DOHH2 (cell line): Measurements from ENCODE around the gene NOSTRIN.
"Not testable (repeated sequence)": the region's sequence is repeated elsewhere in the genome, so short reads cannot be mapped to it uniquely, and the experiment has no call there.

ENCODE experiments used
- H3F3A ChIP-seq: fragments of 200-600 bp; sonication (generic), shearing (Covaris generic); 2 replicates; pipeline ENCODE4 v1.6.0; 2016; ENCODE audit warnings: antibody characterized with exemption, mild to moderate bottlenecking; ENCODE audit not compliant: control insufficient read depth, insufficient read depth
- H3K27ac ChIP-seq: fragments of 200-600 bp; sonication (generic); 2 replicates; pipeline ENCODE4 v1.5.1; 2014; ENCODE audit warnings: low read depth, mild to moderate bottlenecking, low read length, moderate library complexity
- H3K27me3 ChIP-seq: fragments of 200-600 bp; sonication (generic); 2 replicates; pipeline ENCODE4 v1.6.1; 2014; ENCODE audit warnings: mild to moderate bottlenecking, low read length, mixed read lengths; ENCODE audit not compliant: control insufficient read depth
- H3K36me3 ChIP-seq: fragments of 200-600 bp; sonication (generic); 2 replicates; pipeline ENCODE4 v1.6.1; 2014; ENCODE audit warnings: mild to moderate bottlenecking, low read length, moderate library complexity, mixed read lengths; ENCODE audit not compliant: control insufficient read depth
- H3K4me1 ChIP-seq: fragments of 200-600 bp; sonication (generic); 2 replicates; pipeline ENCODE4 v1.6.1; 2014; ENCODE audit warnings: mild to moderate bottlenecking, low read length, mixed read lengths; ENCODE audit not compliant: control insufficient read depth
- H3K4me2 ChIP-seq: fragments of 200-600 bp; sonication (generic); 2 replicates; pipeline ENCODE4 v1.6.0; 2014; ENCODE audit warnings: mild to moderate bottlenecking, low read length, moderate library complexity
- H3K4me3 ChIP-seq: fragments of 200-600 bp; sonication (generic); 2 replicates; pipeline ENCODE4 v1.5.1; 2014; ENCODE audit warnings: mild to moderate bottlenecking, low read length, mixed read lengths
- H3K79me2 ChIP-seq: fragments of 200-600 bp; sonication (generic); 2 replicates; pipeline ENCODE4 v1.6.1; 2014; ENCODE audit warnings: mild to moderate bottlenecking, low read length, mixed read lengths; ENCODE audit not compliant: control insufficient read depth
- H3K9me2 ChIP-seq: fragments of 200-600 bp; sonication (generic); replicated peaks from 2 replicates; pipeline ENCODE4 v1.6.1; 2014; ENCODE audit warnings: mild to moderate bottlenecking, low read length, mixed read lengths; ENCODE audit not compliant: control insufficient read depth
- H3K9me3 ChIP-seq: fragments of 200-600 bp; sonication (generic); 2 replicates; pipeline ENCODE4 v1.6.1; 2014; ENCODE audit warnings: antibody characterized with exemption, low read length, mixed read lengths; ENCODE audit not compliant: control insufficient read depth, insufficient read depth
- H4K20me1 ChIP-seq: fragments of 200-600 bp; sonication (generic); 2 replicates; pipeline ENCODE4 v1.6.0; 2014; ENCODE audit warnings: low read depth, mild to moderate bottlenecking, antibody characterized with exemption, low read length, moderate library complexity; ENCODE audit not compliant: control insufficient read depth, insufficient read depth
- CTCF ChIP-seq: fragments of 200-600 bp; sonication (generic); IDR thresholded peaks from one replicate; pipeline ENCODE4 v1.5.1; 2014; ENCODE audit warnings: antibody characterized with exemption, mild to moderate bottlenecking, low read depth, low read length; ENCODE audit not compliant: poor library complexity, severe bottlenecking
- EZH2phosphoT487 ChIP-seq: fragments of 200-600 bp; sonication (generic); IDR thresholded peaks from 2 replicates; pipeline ENCODE4 v1.6.1; 2017; ENCODE audit warnings: borderline replicate concordance, mild to moderate bottlenecking, antibody characterized with exemption, low read length, moderate library complexity, mixed read lengths

The NOSTRIN gene

DNA sequence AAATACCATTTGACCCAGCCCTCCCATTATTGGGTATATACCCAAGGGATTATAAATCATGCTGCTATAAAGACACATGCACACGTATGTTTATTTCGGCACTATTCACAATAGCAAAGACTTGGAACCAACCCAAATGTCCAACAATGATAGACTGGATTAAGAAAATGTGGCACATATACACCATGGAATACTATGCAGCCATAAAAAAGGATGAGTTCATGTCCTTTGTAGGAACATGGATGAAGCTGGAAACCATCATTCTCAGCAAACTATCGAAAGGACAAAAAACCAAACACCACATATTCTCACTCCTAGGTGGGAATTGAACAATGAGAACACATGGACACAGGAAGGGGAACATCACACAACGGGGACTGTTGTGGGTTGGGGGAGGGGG, 68.4 kb downstream of the NOSTRIN start:
- H3K4me3 ChIP-seq = not testable (repeated sequence)
- H3K36me3 ChIP-seq = peaks cover 42% of the 10 kb centered on the region

GRCh38 chr2:168874368-168875054, 72.1 kb downstream of the NOSTRIN start:
- Histone ChIP-seq H3K4me1 (no peaks in the 10 kb centered on the region), H3K79me2 (peaks cover 19% of the 10 kb centered on the region), H4K20me1 (no peaks in the 10 kb centered on the region), H3K4me3 (no peak overlapping the region), H3K27me3 (no peaks in the 10 kb centered on the region), H3K4me2 (no peak overlapping the region), H3F3A (no peaks in the 10 kb centered on the region), H3K9me3 (no peaks in the 10 kb centered on the region), H3K27ac (no peak overlapping the region), H3K9me2 (no peaks in the 10 kb centered on the region), H3K36me3 (peaks cover 54% of the 10 kb centered on the region)
- TF ChIP-seq CTCF (no peak), EZH2phosphoT487 (no peak)

More for the DNA sequence above, 68.4 kb downstream of the NOSTRIN start:
- not testable (repeated sequence) for H3K27ac ChIP-seq, H3K4me1 ChIP-seq, H3K9me2 ChIP-seq, H3K4me2 ChIP-seq, H3K9me3 ChIP-seq, H3K79me2 ChIP-seq, H3F3A ChIP-seq, H3K27me3 ChIP-seq, H4K20me1 ChIP-seq

GRCh38 chr2:168882163-168882562, 79.7 kb downstream of the NOSTRIN start:
- not testable (repeated sequence) for H3K27me3 ChIP-seq, H3K9me2 ChIP-seq, H3K4me1 ChIP-seq, H3K4me3 ChIP-seq, H3K4me2 ChIP-seq, H3K27ac ChIP-seq, H3K9me3 ChIP-seq, H3F3A ChIP-seq, H4K20me1 ChIP-seq
- Histone ChIP-seq H3K36me3 (peaks cover 46% of the 10 kb centered on the region), H3K79me2 (peaks cover 69% of the 10 kb centered on the region)

DNA sequence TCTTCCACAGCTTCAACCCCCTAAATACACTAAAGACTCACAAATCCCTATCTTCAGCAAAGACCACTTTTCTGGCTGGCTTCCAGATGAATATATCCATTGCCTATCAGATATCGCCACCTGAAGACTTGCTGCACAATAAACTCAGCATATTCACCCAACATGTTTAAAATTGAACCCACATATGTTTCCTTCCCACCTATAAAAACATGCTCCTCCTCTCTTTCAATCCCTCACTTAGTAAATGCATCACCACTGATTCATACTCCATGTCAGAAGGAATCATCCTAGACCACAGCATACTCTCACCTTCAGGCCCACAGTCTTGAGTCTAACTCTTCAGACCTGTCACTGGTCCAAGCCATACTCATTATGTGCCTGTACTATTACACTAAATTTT, 82.5 kb downstream of the NOSTRIN start:
- no peak overlapping the region for H3K4me2 ChIP-seq
- H3K79me2 ChIP-seq = peaks cover 71% of the 10 kb centered on the region
- no peaks in the 10 kb centered on the region for H3K9me2 ChIP-seq
- no peaks in the 10 kb centered on the region for H3F3A ChIP-seq
- no peaks in the 10 kb centered on the region for H3K9me3 ChIP-seq
- no peaks in the 10 kb centered on the region for H4K20me1 ChIP-seq
- no peaks in the 10 kb centered on the region for H3K27me3 ChIP-seq
- H3K4me3 ChIP-seq = no peak overlapping the region
- H3K27ac ChIP-seq = no peak overlapping the region
- H3K36me3 ChIP-seq = peaks cover 62% of the 10 kb centered on the region
- H3K4me1 ChIP-seq = peaks cover 8% of the 10 kb centered on the region
- TF ChIP-seq CTCF (no peak), EZH2phosphoT487 (no peak)
